Calu3 (cell line): ENCODE measurements around the gene MN1. TPM values are rescaled to one million over a fixed set of nuclear protein-coding genes. Genes with fewer than 3 reads are reported as not detected.

Experiments used
- BruUV-seq: library from RNA; stranded (reverse); fragments of 400-500 nt; replicated peaks from 2 replicates; lab custom pipeline; 2021; lab: Mats Ljungman, UMichigan
- CTCF ChIA-PET: fragments of 300-600 bp; sonication (Branson Sonifier 250); formaldehyde crosslinking; loops from one replicate; lab custom pipeline; 2022; ENCODE audit warnings: antibody characterized with exemption; lab: Charles Lee
- DNase-seq: peaks from one replicate; pipeline ENCODE4 v3.0.0; 2022
- H3K27ac Mint-ChIP-seq: one replicate; pipeline ENCODE4 v1.8.0; 2022; ENCODE audit warnings: mixed read lengths; ENCODE audit not compliant: unreplicated experiment
- H3K27me3 Mint-ChIP-seq: one replicate; pipeline ENCODE4 v1.8.0; 2022; ENCODE audit warnings: mixed read lengths; ENCODE audit not compliant: unreplicated experiment
- H3K36me3 Mint-ChIP-seq: one replicate; pipeline ENCODE4 v1.8.0; 2022; ENCODE audit warnings: mild to moderate bottlenecking, moderate library complexity, mixed read lengths; ENCODE audit not compliant: insufficient read depth, unreplicated experiment
- H3K4me1 Mint-ChIP-seq: one replicate; pipeline ENCODE4 v1.8.0; 2022; ENCODE audit warnings: mild to moderate bottlenecking, low read depth, mixed read lengths; ENCODE audit not compliant: unreplicated experiment
- H3K4me3 Mint-ChIP-seq: one replicate; pipeline ENCODE4 v1.8.0; 2022; ENCODE audit warnings: mild to moderate bottlenecking, low read depth, moderate library complexity, mixed read lengths; ENCODE audit not compliant: unreplicated experiment
- H3K9me3 Mint-ChIP-seq: one replicate; pipeline ENCODE4 v1.8.0; 2022; ENCODE audit warnings: low read depth, mixed read lengths; ENCODE audit not compliant: unreplicated experiment
- intact Hi-C: fragments of 100-400 bp; cut with micrococcal nuclease; formaldehyde crosslinking; loops from one replicate; pipeline ENCODE4 v1.10.0; 2022; ENCODE audit not compliant: unreplicated experiment
- total RNA-seq: library from RNA; stranded (reverse); gene quantifications from 2 replicates; pipeline ENCODE4 v1.2.3, GENCODE V29; 2022
- TF ChIP-seq, protein P1 (sequence below): fragments of 200-600 bp; IDR thresholded peaks from one replicate; pipeline ENCODE4 v1.8.0; 2022; ENCODE audit warnings: antibody characterized with exemption; ENCODE audit not compliant: unreplicated experiment

Gene MN1
- total RNA-seq, 1 experiment from 2014 or later, result 2.3 TPM

DNA sequence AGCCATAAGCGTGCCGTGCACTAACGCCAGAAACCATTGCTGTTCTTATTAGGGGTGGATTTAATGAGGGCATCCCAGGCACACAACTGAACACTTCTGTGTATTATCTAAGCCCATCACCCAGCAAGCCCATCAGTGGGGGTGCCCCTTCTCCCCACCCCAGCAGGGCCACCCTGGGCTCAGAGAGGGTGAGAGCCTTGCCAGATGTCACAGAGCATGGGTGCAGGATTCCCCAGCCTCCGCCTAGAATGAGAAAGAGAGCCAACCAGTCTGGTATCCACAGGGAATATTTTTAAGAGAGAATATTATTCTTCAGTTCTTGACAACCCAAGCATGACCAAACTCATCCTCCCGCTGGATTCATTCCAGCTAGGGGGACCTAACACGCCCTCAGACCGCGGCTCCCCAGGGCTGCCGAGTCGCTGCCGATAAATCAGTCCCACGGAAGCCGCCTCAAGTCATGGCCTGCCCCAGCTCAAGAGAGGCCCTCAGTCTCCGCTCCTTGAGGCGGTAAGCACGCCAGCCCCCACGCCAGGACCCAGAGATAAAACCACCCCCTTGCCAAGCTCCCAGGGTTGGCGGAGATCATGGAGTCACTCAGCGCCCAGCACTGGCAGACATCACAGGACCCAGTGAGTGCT lies 47.2 kb downstream of the MN1 start:
- Mint-ChIP-seq H3K9me3 (no peaks in the 10 kb centered on the region), H3K27me3 (peaks cover 26% of the 10 kb centered on the region), H3K4me3 (no peak overlapping the region), H3K36me3 (no peaks in the 10 kb centered on the region), H3K4me1 (no peaks in the 10 kb centered on the region), H3K27ac (no peak overlapping the region)
- intact Hi-C loops, result no loop called here
- TF ChIP-seq, protein P1, sequence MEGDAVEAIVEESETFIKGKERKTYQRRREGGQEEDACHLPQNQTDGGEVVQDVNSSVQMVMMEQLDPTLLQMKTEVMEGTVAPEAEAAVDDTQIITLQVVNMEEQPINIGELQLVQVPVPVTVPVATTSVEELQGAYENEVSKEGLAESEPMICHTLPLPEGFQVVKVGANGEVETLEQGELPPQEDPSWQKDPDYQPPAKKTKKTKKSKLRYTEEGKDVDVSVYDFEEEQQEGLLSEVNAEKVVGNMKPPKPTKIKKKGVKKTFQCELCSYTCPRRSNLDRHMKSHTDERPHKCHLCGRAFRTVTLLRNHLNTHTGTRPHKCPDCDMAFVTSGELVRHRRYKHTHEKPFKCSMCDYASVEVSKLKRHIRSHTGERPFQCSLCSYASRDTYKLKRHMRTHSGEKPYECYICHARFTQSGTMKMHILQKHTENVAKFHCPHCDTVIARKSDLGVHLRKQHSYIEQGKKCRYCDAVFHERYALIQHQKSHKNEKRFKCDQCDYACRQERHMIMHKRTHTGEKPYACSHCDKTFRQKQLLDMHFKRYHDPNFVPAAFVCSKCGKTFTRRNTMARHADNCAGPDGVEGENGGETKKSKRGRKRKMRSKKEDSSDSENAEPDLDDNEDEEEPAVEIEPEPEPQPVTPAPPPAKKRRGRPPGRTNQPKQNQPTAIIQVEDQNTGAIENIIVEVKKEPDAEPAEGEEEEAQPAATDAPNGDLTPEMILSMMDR, result no peak
- BruUV-seq, result no TSS peak
- CTCF ChIA-PET, result interaction anchor here (0.6 kb wide), 1 partner anchor 159 kb away, joined by 4 read pairs; no protein-coding TSS in a partner anchor
- DNase-seq, result no peak

DNA sequence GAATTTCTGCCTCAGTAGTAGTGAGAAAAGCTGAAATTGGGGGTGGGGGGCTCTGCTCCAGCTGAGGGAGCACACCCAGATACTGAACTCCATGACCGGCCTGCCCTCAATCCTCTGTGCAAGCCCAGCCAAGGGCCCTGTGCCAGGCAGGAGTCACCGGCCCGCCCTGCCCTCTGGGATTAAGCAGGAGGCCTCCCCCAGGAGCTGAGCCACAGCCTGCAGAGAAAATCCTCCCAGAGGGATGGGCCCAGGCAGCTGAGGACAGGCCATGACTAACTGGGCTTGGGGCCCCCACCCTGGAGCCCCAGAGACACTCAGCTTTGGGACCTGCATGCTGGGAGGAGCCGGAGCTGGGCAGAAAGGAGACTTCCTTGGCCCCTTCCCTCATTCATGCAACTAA lies 48.8 kb downstream of the MN1 start:
- no peak for DNase-seq
- H3K4me1 Mint-ChIP-seq, result peaks cover 16% of the 10 kb centered on the region
- H3K27ac Mint-ChIP-seq, result no peak overlapping the region
- H3K27me3 Mint-ChIP-seq, result peaks cover 17% of the 10 kb centered on the region
- intact Hi-C loops, result no loop called here
- TF ChIP-seq, protein P1, result no peak
- H3K9me3 Mint-ChIP-seq, result no peaks in the 10 kb centered on the region
- no peaks in the 10 kb centered on the region for H3K36me3 Mint-ChIP-seq
- no peak overlapping the region for H3K4me3 Mint-ChIP-seq
- CTCF ChIA-PET, result no interaction called here
- no TSS peak for BruUV-seq

DNA sequence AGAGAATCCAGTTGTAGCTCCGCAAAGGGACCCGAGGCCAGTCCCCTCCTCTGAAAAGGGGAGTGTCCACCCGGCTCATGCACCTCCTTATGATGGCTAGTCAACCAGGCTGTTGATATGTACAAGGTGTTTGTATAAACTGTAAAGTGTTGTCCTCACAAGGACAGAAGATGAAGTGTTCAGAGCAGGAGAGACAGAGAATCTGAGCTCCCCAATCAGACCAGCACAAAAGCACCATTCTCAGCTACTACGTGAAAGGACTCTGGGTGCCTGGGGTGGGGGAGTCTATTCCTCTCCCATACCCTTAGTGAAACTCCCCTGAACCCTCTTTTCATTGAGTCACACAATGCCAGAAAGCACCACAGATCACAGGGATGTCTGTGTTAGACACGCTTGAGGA lies 49.4 kb downstream of the MN1 start:
- Mint-ChIP-seq H3K4me1 (peaks cover 18% of the 10 kb centered on the region), H3K9me3 (no peaks in the 10 kb centered on the region), H3K36me3 (no peaks in the 10 kb centered on the region), H3K27ac (no peak overlapping the region), H3K27me3 (peaks cover 14% of the 10 kb centered on the region), H3K4me3 (no peak overlapping the region)
- CTCF ChIA-PET, result interaction anchor here (0.6 kb wide), 1 partner anchor 204 kb away, joined by 4 read pairs; no protein-coding TSS in a partner anchor
- TF ChIP-seq, protein P1, result no peak
- no TSS peak for BruUV-seq
- no peak for DNase-seq
- intact Hi-C loops, result no loop called here

DNA sequence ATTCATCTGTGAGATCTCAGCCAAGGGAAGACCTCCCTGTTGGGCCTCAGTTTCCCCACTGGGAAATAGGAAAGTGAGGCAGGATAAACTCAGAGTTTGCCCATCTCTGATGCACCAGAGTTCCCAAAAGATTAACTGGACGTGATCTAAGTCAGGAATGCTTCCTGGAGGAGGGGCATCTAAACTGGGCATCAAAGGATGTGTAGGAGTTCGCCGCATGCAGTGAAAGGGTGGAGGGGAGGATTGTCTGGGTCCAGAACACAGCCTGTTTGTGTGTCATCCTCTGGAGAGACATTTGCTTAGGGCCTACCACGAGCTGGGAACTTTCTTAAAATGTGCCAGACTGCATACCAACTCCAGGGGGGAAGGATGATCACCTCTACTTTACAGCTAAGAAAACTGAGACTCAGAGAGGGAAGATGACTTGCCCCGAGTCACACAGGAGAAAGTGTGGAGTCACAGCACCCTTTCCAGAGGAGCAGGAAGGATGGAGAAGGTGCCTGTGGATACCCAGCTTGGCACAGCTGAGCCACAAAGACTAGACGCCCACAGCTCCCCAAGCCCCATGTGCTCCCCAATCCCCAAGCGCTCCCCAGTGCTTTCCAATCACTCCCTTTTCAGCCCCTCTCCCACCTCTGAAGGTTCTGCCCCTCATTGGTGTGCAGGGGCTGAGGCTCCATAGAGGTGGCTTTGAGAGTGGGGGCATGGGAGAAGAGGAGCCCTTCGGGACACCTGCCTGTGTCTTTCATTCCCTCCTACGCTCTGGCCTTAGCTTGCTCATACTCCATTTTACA lies 50.1 kb downstream of the MN1 start:
- no peaks in the 10 kb centered on the region for H3K9me3 Mint-ChIP-seq
- CTCF ChIA-PET, result interaction anchor here (0.6 kb wide), 1 partner anchor 204 kb away, joined by 4 read pairs; no protein-coding TSS in a partner anchor
- BruUV-seq, result no TSS peak
- DNase-seq, result no peak
- intact Hi-C loops, result no loop called here
- H3K27ac Mint-ChIP-seq, result no peak overlapping the region
- TF ChIP-seq, protein P1, result no peak
- no peaks in the 10 kb centered on the region for H3K36me3 Mint-ChIP-seq
- H3K4me3 Mint-ChIP-seq, result no peak overlapping the region
- peaks cover 18% of the 10 kb centered on the region for H3K4me1 Mint-ChIP-seq
- H3K27me3 Mint-ChIP-seq, result peaks cover 14% of the 10 kb centered on the region
